H1 (cell line): ENCODE results near the gene ERVFRD-1. TPM values are rescaled to one million over a fixed set of nuclear protein-coding genes. Genes with fewer than 3 reads are reported as not detected.

Experiments
- CTBP2 ChIP-seq: IDR thresholded peaks from 2 replicates; pipeline ENCODE4 v1.7.0; 2011; ENCODE audit warnings: borderline replicate concordance, mild to moderate bottlenecking, moderate library complexity, mixed read lengths, low read length; ENCODE audit not compliant: insufficient read depth, insufficient read length
- JUN ChIP-seq: IDR thresholded peaks from 2 replicates; pipeline ENCODE4 v1.6.1; 2011; ENCODE audit warnings: low read depth, mild to moderate bottlenecking, improper control_type of control experiment, low read length
- polyA plus RNA-seq, 7 experiments: library from polyadenylated mRNA; depleted of rRNA in 3 of 7; stranded (reverse) in 5 of 7; unstranded in 2 of 7; fragments of >200 nt in 5 of 7; fragments of 200-250 nt in 2 of 7; gene quantifications; 1 replicate in 5 of 7; 2 replicates in 1 of 7; 4 replicates in 1 of 7; pipeline versions ENCODE4 v1.2.1 to v1.2.3, GENCODE V29; 2011 to 2013; ENCODE audit warnings: missing spikeins in 2 of 7, mixed read lengths in 2 of 7
- total RNA-seq: library from RNA; stranded (reverse); fragmentation: NEBNext Ultra II Directional; extraction: Animal tissue kit (Norgen Biotek cat#: 25700); gene quantifications from 2 replicates; pipeline ENCODE4 v1.2.1, GENCODE V29; 2021

Gene ERVFRD-1
- total and polyA plus RNA-seq, 2 of the 8 experiments (the other 6 are each of a cell fraction or from before 2014, with no cell fraction given) = not detected

DNA sequence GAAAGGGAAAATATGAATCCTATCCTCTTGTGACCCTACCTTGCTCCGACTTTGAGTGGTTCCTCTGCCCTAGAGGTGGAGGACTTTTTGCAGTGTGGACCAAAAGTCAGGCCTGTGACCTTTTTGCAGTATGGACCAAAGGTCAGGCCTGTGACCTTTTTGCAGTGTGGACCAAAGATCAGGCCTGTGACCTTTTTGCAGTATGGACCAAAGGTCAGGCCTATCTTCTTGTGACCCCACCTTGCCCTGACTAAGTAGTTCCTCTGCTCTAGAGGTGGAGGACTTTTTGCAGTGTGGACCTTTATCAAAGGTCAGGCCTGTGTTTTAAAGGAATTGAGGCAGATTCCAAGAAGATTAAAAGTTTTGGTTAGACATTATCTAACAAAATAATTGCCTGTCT is 10.9 kb upstream of the ERVFRD-1 start (continued):
- TF ChIP-seq JUN (no peak), CTBP2 (no peak)
